ENCODE data around the gene ADGRD1.

- TF ChIP-seq CTCF (IDR thresholded peaks at IDR 0.05) (no peak), POLR2A (IDR thresholded peaks at IDR 0.05; ENCODE audit: low read depth) (no peak), EP300 (IDR thresholded peaks at IDR 0.05) (no peak)
These were observed 213.6 kb downstream of the ADGRD1 start for GRCh38 chr12:131167334-131167733.

All from esophagus muscularis mucosa (tissue), 4 donors.